ENCODE measurements around the gene NPTX1.

Gene NPTX1

DNA sequence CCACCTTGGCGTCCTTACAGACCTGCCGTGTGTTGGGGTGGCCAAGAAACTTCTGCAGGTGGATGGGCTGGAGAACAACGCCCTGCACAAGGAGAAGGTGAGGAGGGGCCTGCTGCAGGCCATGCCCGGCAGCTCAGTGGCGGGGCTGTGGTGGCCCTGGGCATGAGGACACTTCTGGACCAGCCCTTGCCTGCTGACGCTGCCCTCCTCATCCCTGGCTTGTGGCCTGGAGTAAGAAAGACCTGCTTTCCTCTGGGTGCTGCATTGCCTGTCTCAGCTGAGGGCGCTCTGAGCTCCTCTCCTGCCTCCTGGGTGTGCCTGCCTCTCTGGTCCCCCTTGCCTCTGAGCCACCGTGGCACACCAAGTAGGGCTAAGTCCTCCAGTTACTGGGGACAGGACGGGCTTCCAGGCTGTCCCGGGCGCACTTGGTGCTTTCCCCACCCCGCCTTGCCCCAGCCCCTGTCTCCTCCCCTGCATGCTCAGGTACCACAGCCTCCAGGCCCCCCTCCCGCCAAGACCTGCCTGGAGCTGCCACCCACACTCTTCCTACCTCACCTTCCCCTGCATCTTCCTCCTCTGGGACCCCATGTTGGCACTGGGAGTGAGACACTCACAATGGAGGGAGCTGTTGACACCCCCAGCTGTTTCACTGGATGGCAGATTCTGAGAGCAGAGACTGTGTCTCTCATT is 52.7 kb downstream of the NPTX1 start:
- 0 out of 2 replicates have a peak, but pooled peaks have one; percentile 3 for TF ChIP-seq POLR2A (IDR thresholded peaks at IDR 0.05; ENCODE audit: low read depth, low read length)
- no peak for DNase-seq (ENCODE audit: insufficient read length, low spot score)

DNA sequence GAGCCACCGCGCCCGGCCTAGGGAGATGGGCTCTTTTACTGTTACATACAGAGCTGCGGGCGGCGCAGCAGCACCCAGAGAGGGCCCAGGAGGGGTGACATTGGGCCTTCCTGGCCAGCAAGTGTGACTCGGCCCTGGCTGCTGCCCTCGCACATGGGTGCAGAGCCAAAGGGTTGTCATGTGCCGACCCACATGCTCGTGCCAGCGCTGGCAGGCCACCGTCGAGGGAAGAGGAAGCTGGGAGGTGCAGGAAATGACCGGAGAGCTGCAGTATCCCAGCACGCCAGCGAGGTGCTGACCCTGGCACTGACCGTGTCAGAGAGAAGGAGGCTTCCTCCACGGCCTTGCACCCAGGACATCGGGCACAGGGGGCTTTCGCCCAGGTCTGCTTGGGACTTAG is 53.4 kb downstream of the NPTX1 start:
- DNase-seq (ENCODE audit: insufficient read length, low spot score) (no peak), FAIRE-seq (no peak)
- no peak for TF ChIP-seq POLR2A (IDR thresholded peaks at IDR 0.05; ENCODE audit: low read depth, low read length)

More for the DNA sequence above, 52.7 kb downstream of the NPTX1 start:
- no peak for FAIRE-seq

- TF ChIP-seq POLR2A (IDR thresholded peaks at IDR 0.05; ENCODE audit: low read depth, low read length), result no peak
- no peak for FAIRE-seq
- no peak for DNase-seq (ENCODE audit: insufficient read length, low spot score)
These were observed 54.1 kb downstream of the NPTX1 start for GRCh38 chr17:80422276-80422675.

DNA sequence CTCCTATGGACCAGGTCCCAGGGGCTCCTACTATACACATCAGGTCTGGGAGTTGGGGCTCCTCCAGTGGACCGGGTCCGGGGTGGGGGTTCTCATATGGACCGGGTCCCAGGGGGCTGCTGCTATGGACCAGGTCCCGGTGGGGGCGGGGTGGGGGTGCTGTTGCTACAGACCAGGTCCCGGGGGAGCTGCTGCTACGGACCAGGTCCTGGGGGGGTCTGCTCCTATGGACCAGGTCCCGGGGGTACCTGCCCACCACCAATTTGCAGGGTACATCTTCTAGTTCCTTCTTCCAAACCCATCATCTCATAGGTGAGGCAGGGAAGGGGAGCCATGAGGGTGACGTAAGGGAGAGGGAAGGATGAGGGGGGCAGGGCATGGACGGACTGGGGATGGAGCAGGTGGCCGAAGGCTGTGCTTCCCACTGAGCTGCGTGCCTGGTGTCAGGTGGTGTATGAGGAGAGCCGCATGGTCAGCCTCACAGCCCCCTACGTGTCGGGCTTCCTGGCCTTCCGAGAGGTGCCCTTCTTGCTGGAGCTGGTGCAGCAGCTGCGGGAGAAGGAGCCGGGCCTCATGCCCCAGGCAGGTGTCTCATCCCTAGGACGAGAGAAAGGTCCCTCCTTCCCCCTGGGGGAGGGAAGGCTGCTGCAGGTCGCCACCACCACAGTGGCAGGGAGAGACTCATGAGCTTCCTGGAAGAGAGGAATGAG is 54.9 kb downstream of the NPTX1 start:
- FAIRE-seq (no peak), DNase-seq (ENCODE audit: insufficient read length, low spot score) (no peak)
- no peak for TF ChIP-seq POLR2A (IDR thresholded peaks at IDR 0.05; ENCODE audit: low read depth, low read length)

- no peak for TF ChIP-seq POLR2A (IDR thresholded peaks at IDR 0.05; ENCODE audit: low read depth, low read length)
- DNase-seq (ENCODE audit: insufficient read length, low spot score) (no peak), FAIRE-seq (no peak)
These were observed 57.2 kb downstream of the NPTX1 start for GRCh38 chr17:80419255-80419654.

- no peak for TF ChIP-seq POLR2A (IDR thresholded peaks at IDR 0.05; ENCODE audit: low read depth, low read length)
- DNase-seq (ENCODE audit: insufficient read length, low spot score) (no peak), FAIRE-seq (no peak)
These were observed 57.8 kb downstream of the NPTX1 start for GRCh38 chr17:80418589-80418988.
